ENCODE measurements around the gene PPP1R16B.

DNA sequence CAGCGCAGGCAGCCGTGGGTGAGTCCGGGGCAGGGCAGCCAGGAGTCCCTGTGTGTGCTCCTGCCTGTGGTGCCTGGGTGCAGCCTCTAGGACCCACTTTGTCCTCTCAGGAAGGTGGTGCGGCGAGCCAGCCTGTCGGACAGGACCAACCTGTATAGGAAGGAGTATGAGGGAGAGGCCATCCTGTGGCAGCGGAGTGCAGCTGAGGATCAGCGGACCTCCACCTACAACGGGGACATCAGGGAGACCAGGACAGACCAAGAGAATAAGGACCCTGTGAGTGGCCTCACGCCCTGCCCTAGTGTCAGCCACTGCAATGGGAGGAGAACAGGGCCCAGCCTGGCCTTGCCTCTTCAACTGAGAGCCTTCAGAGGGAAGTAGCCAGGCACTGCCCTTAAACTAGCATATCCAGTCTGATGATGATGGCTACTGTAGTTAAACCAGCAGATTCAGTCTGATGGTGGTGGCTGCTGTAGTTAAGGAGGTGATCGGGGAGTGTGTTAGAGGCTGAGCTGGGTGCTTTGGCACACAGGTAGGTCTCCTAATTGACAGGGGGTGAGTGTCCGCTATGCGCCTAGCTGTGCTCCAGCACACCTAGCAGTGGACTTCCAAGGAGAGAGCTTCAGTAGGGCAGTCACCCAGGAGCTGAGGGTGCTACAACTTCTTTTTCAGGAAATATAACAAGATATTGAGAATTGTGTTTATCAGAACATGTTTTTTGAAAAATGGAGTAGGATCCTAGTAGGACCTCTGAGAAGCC, 102.6 kb downstream of the PPP1R16B start:
- TF ChIP-seq POLR2AphosphoS5 (IDR thresholded peaks at IDR 0.05; ENCODE audit: low read depth, low read length) (no peak), SPI1 (IDR thresholded peaks at IDR 0.05; ENCODE audit: low read depth, low read length) (no peak), POLR2A (IDR thresholded peaks at IDR 0.05; ENCODE audit: low read depth, low read length) (no peak), TAF1 (IDR thresholded peaks at IDR 0.05; ENCODE audit: low read depth, low read length) (no peak)

Data from GM12891 (cell line).